ENCODE results near the gene CCDC7.

CCDC7 gene

DNA sequence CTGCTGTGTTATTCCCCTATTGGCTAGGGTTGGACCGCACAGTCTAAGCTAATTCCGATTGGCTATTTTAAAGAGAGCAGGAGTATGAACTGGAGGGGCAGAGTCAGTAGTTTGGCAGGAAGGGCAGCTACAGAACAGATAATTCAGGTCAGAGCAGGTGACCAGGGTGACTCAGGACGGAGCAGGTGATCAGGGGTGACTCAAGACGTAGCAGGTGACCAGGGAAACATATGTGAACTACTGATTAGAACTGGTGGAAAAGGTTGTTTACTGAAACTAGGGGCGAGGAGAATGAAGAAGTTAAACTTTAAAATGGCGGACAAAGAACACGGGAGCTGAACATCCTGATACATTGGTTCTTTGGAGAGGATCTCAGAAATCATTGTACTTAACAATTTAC is 102.3 kb downstream of the CCDC7 start:
- TF ChIP-seq ISL1 (CRISPR knock-in tag; IDR thresholded peaks at IDR 0.05) (no peak), BACH2 (CRISPR knock-in tag; IDR thresholded peaks at IDR 0.05; ENCODE audit: borderline replicate concordance) (no peak), OSR1 (CRISPR knock-in tag; IDR thresholded peaks at IDR 0.05) (no peak), ARNTL (CRISPR knock-in tag; IDR thresholded peaks at IDR 0.05; ENCODE audit: borderline replicate concordance, low read depth) (no peak), ZC3H10 (CRISPR knock-in tag; IDR thresholded peaks at IDR 0.05) (no peak), GLIS3 (CRISPR knock-in tag; IDR thresholded peaks at IDR 0.05) (no peak), ZNF565 (CRISPR knock-in tag; conservative IDR thresholded peaks at IDR 0.05; ENCODE audit: low read depth) (no peak), PATZ1 (CRISPR knock-in tag; IDR thresholded peaks at IDR 0.05; ENCODE audit: borderline replicate concordance) (no peak), TCF4 (CRISPR knock-in tag; IDR thresholded peaks at IDR 0.05; ENCODE audit: borderline replicate concordance) (no peak), ZNF8 (CRISPR knock-in tag; IDR thresholded peaks at IDR 0.05) (no peak), ZFP3 (CRISPR knock-in tag; IDR thresholded peaks at IDR 0.05) (no peak), ZNF70 (CRISPR knock-in tag; IDR thresholded peaks at IDR 0.05) (no peak), CSDC2 (CRISPR knock-in tag; IDR thresholded peaks at IDR 0.05) (no peak), TOX (CRISPR knock-in tag; IDR thresholded peaks at IDR 0.05; ENCODE audit: borderline replicate concordance) (no peak), SNAI2 (CRISPR knock-in tag; IDR thresholded peaks at IDR 0.05) (no peak), PPARA (CRISPR knock-in tag; IDR thresholded peaks at IDR 0.05; ENCODE audit: borderline replicate concordance) (no peak), ESRRG (CRISPR knock-in tag; IDR thresholded peaks at IDR 0.05) (no peak)
- TF ChIP-seq, protein P1, sequence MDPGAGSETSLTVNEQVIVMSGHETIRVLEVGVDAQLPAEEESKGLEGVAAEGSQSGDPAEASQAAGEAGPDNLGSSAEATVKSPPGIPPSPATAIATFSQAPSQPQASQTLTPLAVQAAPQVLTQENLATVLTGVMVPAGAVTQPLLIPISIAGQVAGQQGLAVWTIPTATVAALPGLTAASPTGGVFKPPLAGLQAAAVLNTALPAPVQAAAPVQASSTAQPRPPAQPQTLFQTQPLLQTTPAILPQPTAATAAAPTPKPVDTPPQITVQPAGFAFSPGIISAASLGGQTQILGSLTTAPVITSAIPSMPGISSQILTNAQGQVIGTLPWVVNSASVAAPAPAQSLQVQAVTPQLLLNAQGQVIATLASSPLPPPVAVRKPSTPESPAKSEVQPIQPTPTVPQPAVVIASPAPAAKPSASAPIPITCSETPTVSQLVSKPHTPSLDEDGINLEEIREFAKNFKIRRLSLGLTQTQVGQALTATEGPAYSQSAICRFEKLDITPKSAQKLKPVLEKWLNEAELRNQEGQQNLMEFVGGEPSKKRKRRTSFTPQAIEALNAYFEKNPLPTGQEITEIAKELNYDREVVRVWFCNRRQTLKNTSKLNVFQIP (CRISPR knock-in tag; IDR thresholded peaks at IDR 0.05; ENCODE audit: borderline replicate concordance, low read depth) = no peak
- TF ChIP-seq, protein P2, sequence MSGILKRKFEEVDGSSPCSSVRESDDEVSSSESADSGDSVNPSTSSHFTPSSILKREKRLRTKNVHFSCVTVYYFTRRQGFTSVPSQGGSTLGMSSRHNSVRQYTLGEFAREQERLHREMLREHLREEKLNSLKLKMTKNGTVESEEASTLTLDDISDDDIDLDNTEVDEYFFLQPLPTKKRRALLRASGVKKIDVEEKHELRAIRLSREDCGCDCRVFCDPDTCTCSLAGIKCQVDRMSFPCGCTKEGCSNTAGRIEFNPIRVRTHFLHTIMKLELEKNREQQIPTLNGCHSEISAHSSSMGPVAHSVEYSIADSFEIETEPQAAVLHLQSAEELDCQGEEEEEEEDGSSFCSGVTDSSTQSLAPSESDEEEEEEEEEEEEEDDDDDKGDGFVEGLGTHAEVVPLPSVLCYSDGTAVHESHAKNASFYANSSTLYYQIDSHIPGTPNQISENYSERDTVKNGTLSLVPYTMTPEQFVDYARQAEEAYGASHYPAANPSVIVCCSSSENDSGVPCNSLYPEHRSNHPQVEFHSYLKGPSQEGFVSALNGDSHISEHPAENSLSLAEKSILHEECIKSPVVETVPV (CRISPR knock-in tag; IDR thresholded peaks at IDR 0.05) = no peak
- TF ChIP-seq, protein P3, sequence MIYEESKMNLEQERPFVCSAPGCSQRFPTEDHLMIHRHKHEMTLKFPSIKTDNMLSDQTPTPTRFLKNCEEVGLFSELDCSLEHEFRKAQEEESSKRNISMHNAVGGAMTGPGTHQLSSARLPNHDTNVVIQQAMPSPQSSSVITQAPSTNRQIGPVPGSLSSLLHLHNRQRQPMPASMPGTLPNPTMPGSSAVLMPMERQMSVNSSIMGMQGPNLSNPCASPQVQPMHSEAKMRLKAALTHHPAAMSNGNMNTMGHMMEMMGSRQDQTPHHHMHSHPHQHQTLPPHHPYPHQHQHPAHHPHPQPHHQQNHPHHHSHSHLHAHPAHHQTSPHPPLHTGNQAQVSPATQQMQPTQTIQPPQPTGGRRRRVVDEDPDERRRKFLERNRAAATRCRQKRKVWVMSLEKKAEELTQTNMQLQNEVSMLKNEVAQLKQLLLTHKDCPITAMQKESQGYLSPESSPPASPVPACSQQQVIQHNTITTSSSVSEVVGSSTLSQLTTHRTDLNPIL (CRISPR knock-in tag; IDR thresholded peaks at IDR 0.05; ENCODE audit: low read depth) = no peak
- ATAC-seq = no peak

DNA sequence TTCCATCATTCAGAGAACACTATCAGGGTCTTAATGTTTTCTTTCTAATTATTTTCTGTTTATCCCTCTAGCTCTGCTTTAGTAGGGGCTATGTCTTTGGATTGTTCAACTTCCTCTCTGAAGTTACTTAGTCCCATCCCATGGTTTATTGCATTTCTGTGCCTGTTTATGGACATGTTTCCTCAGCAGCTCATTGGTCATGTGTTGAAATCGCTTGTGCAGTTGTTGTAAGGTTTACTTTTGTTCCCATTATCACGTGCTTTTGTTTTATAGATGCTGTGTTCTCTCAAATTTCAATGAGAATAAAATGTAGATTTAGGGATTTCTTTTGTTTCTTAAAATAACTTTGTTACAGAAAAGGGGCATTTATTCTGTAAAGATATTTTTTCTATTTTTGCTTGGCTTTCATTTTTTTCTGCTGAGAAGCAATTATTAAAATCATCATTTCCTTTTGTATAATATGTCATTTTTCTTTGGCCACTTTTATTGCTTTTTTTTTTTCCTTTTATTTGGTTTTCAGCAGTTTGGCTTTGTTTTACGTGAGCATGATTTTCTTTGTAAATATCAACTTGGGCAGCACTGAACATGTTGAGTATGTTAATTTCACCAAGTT is 110.9 kb downstream of the CCDC7 start:
- ATAC-seq = no peak
- no peak for TF ChIP-seq OSR1 (CRISPR knock-in tag; IDR thresholded peaks at IDR 0.05)
- TF ChIP-seq, protein P3 (CRISPR knock-in tag; IDR thresholded peaks at IDR 0.05; ENCODE audit: low read depth) = no peak
- TF ChIP-seq ARNTL (CRISPR knock-in tag; IDR thresholded peaks at IDR 0.05; ENCODE audit: borderline replicate concordance, low read depth) = no peak
- no peak for TF ChIP-seq BACH2 (CRISPR knock-in tag; IDR thresholded peaks at IDR 0.05; ENCODE audit: borderline replicate concordance)
- no peak for TF ChIP-seq PPARA (CRISPR knock-in tag; IDR thresholded peaks at IDR 0.05; ENCODE audit: borderline replicate concordance)
- no peak for TF ChIP-seq ESRRG (CRISPR knock-in tag; IDR thresholded peaks at IDR 0.05)
- TF ChIP-seq PATZ1 (CRISPR knock-in tag; IDR thresholded peaks at IDR 0.05; ENCODE audit: borderline replicate concordance) = no peak
- TF ChIP-seq RARB (CRISPR knock-in tag; IDR thresholded peaks at IDR 0.05) = no peak
- TF ChIP-seq ZC3H10 (CRISPR knock-in tag; IDR thresholded peaks at IDR 0.05) = no peak
- no peak for TF ChIP-seq ZFP3 (CRISPR knock-in tag; IDR thresholded peaks at IDR 0.05)
- TF ChIP-seq, protein P1 (CRISPR knock-in tag; IDR thresholded peaks at IDR 0.05; ENCODE audit: borderline replicate concordance, low read depth) = no peak
- TF ChIP-seq SNAI2 (CRISPR knock-in tag; IDR thresholded peaks at IDR 0.05) = no peak
- no peak for TF ChIP-seq TOX (CRISPR knock-in tag; IDR thresholded peaks at IDR 0.05; ENCODE audit: borderline replicate concordance)
- no peak for TF ChIP-seq CSDC2 (CRISPR knock-in tag; IDR thresholded peaks at IDR 0.05)
- TF ChIP-seq ZNF8 (CRISPR knock-in tag; IDR thresholded peaks at IDR 0.05) = no peak
- TF ChIP-seq ISL1 (CRISPR knock-in tag; IDR thresholded peaks at IDR 0.05) = no peak
- TF ChIP-seq ZNF565 (CRISPR knock-in tag; conservative IDR thresholded peaks at IDR 0.05; ENCODE audit: low read depth) = no peak
- TF ChIP-seq TSHZ2 (CRISPR knock-in tag; IDR thresholded peaks at IDR 0.05) = no peak
